HEK293 (cell line): Measurements from ENCODE around the gene BCL2.

Source experiments
- BCL11A ChIP-seq: fragments of 450-650 bp; formaldehyde crosslinking; IDR thresholded peaks from 2 replicates; pipeline ENCODE4 v1.5.1; 2016; ENCODE audit warnings: low read depth, missing biosample characterization, missing genetic modification characterization
- CTCF ChIP-seq: fragments of 450-650 bp; formaldehyde crosslinking; IDR thresholded peaks from 2 replicates; pipeline ENCODE4 v1.5.1; 2016; ENCODE audit warnings: missing biosample characterization, missing genetic modification characterization
- MYNN ChIP-seq: fragments of 450-650 bp; formaldehyde crosslinking; IDR thresholded peaks from 2 replicates; pipeline ENCODE4 v1.5.1; 2016; ENCODE audit warnings: missing biosample characterization, missing genetic modification characterization, borderline replicate concordance
- PRDM10 ChIP-seq: fragments of 450-650 bp; formaldehyde crosslinking; IDR thresholded peaks from 2 replicates; pipeline ENCODE4 v1.5.1; 2016; ENCODE audit warnings: missing biosample characterization, missing genetic modification characterization
- SP2 ChIP-seq: fragments of 450-650 bp; formaldehyde crosslinking; IDR thresholded peaks from 2 replicates; pipeline ENCODE4 v1.5.1; 2016; ENCODE audit warnings: missing biosample characterization, missing genetic modification characterization
- ZBTB1 ChIP-seq: fragments of 450-650 bp; formaldehyde crosslinking; IDR thresholded peaks from 2 replicates; pipeline ENCODE4 v1.5.1; 2016; ENCODE audit warnings: missing biosample characterization, missing genetic modification characterization
- ZBTB11 ChIP-seq: fragments of 450-650 bp; formaldehyde crosslinking; conservative IDR thresholded peaks from 2 replicates; pipeline ENCODE4 v1.5.1; 2016; ENCODE audit warnings: low read depth, missing biosample characterization, missing genetic modification characterization
- ZNF121 ChIP-seq: fragments of 450-650 bp; formaldehyde crosslinking; IDR thresholded peaks from 2 replicates; pipeline ENCODE4 v1.5.1; 2016; ENCODE audit warnings: missing biosample characterization, missing genetic modification characterization
- ZNF138 ChIP-seq: fragments of 450-650 bp; formaldehyde crosslinking; IDR thresholded peaks from 2 replicates; pipeline ENCODE4 v1.5.1; 2016; ENCODE audit warnings: missing biosample characterization, missing genetic modification characterization, borderline replicate concordance
- ZNF274 ChIP-seq, 2 experiments: fragments of 200-500 bp in 1 of 2; fragments of 450-650 bp in 1 of 2; sonication (Bioruptor generic) in 1 of 2; formaldehyde crosslinking in 1 of 2; IDR thresholded peaks; 2 replicates each; pipeline versions ENCODE4 v1.5.1 to v1.6.1; 2014 to 2016; ENCODE audit warnings: borderline replicate concordance in 1 of 2, inconsistent platforms in 1 of 2, low read length in 1 of 2, missing biosample characterization in 1 of 2, missing genetic modification characterization in 1 of 2
- ZNF654 ChIP-seq: fragments of 450-650 bp; formaldehyde crosslinking; IDR thresholded peaks from 2 replicates; pipeline ENCODE4 v1.5.1; 2016; ENCODE audit warnings: low read depth, missing biosample characterization, missing genetic modification characterization

- TF ChIP-seq PRDM10 (tag by site-specific recombination) (no peak), ZNF274 (IDR thresholded peaks at IDR 0.05; ENCODE audit: low read length) (no peak), ZNF274 (tag by site-specific recombination; IDR thresholded peaks at IDR 0.05; ENCODE audit: borderline replicate concordance) (no peak), CTCF (tag by site-specific recombination) (no peak), BCL11A (tag by site-specific recombination) (no peak), MYNN (tag by site-specific recombination) (no peak), ZNF654 (tag by site-specific recombination) (no peak), ZBTB1 (tag by site-specific recombination) (no peak), SP2 (tag by site-specific recombination) (no peak), ZNF121 (no peak), ZBTB11 (no peak), ZNF138 (no peak)
Measured at GRCh38 chr18:63131959-63132818, 187.4 kb downstream of the BCL2 start.
